ENCODE measurements around the gene C22orf31. TPM values are rescaled to one million over a fixed set of nuclear protein-coding genes. Genes with fewer than 3 reads are reported as not detected.
A peak's percentile ranks its signal among the peaks of the same experiment; 100 is the strongest.

Gene C22orf31
- total RNA-seq, 2 donors from 2014 or later: not detected

DNA sequence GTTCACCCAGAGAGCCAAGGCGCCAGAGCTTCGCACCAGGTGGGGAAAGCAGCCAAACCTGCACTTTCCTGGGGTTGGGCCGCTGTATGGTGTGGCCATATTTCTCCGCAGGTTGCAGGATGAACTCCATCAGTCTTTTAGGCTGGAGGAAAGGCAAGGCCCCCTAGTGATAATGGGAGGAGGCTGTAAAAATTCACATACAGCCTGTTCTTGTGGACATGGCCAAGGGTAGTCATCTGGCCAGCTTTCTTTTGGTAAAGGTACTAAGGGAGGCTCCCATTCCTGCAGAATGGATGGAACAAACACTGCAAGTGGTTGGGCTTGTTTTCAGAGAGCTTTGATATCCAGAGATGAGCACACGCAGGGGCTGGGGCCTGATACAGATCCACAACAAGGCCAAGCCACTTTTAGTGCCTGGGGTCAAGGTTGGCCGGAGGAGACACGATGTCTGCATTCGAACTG is 29.6 kb downstream of the C22orf31 start:
- no peak for DNase-seq (ENCODE audit: low spot score)
- Histone ChIP-seq H3K9me3 (no peaks in the 10 kb centered on the region), H3K4me3 (no peak overlapping the region), H3K36me3 (no peaks in the 10 kb centered on the region), H3K4me1 (peaks cover 0 to 20% of the 10 kb centered on the region in 2 donors), H3K27ac (peak overlapping the region; percentile 78 to 83), H3K27me3 (no peaks in the 10 kb centered on the region)
- TF ChIP-seq, protein P1, sequence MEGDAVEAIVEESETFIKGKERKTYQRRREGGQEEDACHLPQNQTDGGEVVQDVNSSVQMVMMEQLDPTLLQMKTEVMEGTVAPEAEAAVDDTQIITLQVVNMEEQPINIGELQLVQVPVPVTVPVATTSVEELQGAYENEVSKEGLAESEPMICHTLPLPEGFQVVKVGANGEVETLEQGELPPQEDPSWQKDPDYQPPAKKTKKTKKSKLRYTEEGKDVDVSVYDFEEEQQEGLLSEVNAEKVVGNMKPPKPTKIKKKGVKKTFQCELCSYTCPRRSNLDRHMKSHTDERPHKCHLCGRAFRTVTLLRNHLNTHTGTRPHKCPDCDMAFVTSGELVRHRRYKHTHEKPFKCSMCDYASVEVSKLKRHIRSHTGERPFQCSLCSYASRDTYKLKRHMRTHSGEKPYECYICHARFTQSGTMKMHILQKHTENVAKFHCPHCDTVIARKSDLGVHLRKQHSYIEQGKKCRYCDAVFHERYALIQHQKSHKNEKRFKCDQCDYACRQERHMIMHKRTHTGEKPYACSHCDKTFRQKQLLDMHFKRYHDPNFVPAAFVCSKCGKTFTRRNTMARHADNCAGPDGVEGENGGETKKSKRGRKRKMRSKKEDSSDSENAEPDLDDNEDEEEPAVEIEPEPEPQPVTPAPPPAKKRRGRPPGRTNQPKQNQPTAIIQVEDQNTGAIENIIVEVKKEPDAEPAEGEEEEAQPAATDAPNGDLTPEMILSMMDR (IDR thresholded peaks at IDR 0.05): no peak

DNA sequence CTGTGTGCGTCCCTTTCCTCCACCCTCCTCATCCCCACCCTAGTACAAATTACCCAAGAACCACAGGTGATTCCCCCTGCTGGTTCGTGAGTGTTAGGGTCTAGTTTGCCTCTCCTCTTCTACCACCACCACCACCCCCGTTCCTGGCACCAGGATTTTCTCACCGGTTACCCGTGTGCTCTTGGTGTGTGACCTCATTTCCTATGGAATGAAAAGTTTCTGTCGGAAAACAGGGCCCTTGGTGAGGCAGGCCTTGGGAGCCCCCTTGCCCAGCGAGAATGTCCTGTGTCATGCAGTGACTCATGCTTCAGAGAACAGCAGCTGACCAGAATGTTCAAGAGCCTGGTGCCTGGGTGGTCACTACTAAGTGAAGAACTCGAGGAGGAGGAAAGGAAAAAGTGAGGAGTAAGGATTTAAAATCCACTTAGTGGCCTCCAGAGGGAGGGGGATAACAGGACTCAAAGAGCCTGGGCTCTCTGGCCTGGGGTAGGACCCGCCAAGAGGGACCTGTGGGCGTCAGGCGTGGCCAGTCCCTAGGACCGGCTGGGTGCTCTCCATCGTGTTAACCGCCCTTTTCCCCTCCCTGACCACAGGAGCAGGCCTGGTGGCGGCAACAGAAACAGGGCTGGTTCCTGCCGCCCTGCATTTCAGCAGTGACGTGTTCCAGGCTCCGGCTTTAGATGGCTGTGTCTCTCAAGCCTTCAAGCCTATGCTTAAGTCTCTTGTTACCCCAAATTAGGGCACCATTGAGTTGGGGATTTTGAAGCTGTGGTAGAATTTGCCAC is 30.2 kb downstream of the C22orf31 start:
- H3K9me3 ChIP-seq: no peaks in the 10 kb centered on the region
- H3K4me3 ChIP-seq: peak overlapping the region in 1 of 2 donors; percentile 56
- peaks cover 0 to 20% of the 10 kb centered on the region in 2 donors for H3K4me1 ChIP-seq
- H3K27ac ChIP-seq: peak overlapping the region; percentile 78 to 83
- no peaks in the 10 kb centered on the region for H3K36me3 ChIP-seq
- peak; percentile 90 for DNase-seq (ENCODE audit: low spot score)
- no peaks in the 10 kb centered on the region for H3K27me3 ChIP-seq
- TF ChIP-seq, protein P1 (IDR thresholded peaks at IDR 0.05): no peak

DNA sequence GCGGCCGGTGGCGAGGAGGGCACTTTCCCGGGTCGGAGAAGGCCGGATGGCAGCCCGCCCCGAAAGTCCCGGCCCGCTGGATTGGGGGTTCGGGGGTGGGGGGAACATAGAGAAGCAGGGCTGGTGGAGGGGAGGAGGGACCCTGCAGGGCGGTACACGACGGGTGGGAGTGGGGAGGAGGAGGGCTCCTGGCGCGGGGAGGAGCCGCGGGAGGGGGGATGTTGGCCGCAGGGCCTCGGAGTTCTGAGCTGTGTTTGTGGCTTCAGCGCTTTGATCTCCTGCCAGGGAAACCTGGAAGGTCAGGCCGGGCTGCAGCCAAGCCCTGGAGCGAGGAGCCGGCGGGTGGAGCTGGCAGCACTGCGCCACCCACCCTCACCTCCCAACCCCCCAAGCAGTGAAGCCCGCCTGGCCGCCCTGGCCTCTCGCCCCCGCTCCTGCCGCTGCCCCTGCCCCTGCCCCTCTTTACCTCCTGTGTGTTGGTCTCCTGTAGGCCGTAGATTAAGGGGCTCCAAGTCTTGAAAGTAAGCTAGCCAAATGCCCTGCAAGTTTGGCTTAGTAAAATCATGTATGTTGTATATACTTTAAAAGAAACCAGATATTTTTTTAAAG is 30.9 kb downstream of the C22orf31 start:
- H3K27ac ChIP-seq: peak overlapping the region; percentile 78 to 83
- TF ChIP-seq, protein P1 (IDR thresholded peaks at IDR 0.05): no peak
- H3K9me3 ChIP-seq: no peaks in the 10 kb centered on the region
- H3K4me1 ChIP-seq: peaks cover 0 to 20% of the 10 kb centered on the region in 2 donors
- DNase-seq (ENCODE audit: low spot score): peak; percentile 72
- H3K27me3 ChIP-seq: no peaks in the 10 kb centered on the region
- no peaks in the 10 kb centered on the region for H3K36me3 ChIP-seq
- H3K4me3 ChIP-seq: peak overlapping the region; percentile 42 to 56

DNA sequence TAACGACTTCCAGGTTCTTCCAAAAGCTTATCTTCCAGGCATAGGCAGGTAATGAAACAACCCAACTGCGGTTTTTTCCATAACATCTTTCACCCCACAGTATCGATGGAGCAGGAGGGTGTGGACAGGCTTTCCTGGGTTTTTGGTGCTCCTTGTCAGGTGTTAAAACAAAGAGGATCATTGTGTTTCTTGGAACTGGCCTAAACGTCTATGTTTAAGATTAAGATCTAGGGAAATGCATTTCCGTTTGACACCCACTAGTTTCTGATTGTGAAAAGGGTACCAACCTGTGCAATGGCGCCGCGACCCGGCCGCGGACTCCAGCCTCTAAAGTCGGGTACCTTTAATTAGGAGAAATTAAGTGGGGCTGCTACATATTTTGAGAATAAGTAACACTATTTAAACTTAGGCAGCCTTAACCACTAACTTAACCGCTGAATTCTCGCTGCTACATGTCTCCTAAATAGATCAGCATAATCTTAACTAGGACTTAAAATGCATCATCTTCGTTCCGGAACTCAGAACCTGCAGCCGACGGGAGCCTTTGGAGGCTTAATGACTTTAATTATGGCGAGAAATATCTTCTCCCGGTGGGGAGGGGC is 31.5 kb downstream of the C22orf31 start:
- DNase-seq (ENCODE audit: low spot score): no peak
- no peaks in the 10 kb centered on the region for H3K9me3 ChIP-seq
- TF ChIP-seq, protein P1 (IDR thresholded peaks at IDR 0.05): no peak
- peaks cover 0 to 20% of the 10 kb centered on the region in 2 donors for H3K4me1 ChIP-seq
- peak overlapping the region; percentile 78 to 83 for H3K27ac ChIP-seq
- H3K36me3 ChIP-seq: no peaks in the 10 kb centered on the region
- no peaks in the 10 kb centered on the region for H3K27me3 ChIP-seq
- H3K4me3 ChIP-seq: peak overlapping the region; percentile 42 to 56

DNA sequence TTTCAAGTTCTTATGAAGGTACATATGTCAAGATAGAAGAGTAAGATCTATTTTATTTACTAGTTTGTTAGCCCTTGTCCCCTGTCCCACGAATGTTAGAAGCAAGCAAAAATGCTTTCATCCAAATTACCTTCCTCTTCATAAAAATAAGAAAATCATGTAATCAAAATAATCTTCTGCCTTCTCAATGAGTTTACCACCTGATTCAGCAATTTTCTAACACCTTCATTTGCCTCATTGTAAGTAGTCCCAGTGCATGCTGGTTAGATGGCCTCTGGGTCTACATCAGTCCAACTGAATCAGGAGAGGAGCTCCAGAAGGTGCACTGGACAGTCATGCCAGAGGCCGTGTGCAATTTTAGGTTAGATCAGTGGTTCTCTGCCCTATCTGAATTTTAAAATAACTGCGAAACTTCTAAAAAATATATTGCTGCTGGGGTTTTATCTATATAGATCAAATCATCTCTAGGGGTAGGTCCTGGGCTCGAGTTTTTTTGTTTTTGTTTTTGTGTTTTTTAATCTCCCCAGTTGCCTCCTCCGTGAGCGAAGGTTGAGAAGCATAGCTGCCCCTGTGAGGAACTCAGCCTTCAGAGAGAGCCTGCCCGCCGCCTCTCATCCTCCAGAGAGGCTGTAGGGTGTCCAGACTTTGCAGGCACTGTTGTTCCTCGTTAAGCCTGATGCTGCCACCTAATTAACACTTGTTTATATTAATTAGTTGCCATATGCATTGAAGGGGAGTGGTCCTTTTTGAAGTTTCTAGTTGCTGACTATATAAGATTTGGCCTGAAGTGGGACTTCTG is 32.2 kb downstream of the C22orf31 start:
- no peak for DNase-seq (ENCODE audit: low spot score)
- TF ChIP-seq, protein P1 (IDR thresholded peaks at IDR 0.05): no peak
- Histone ChIP-seq H3K4me3 (no peak overlapping the region), H3K4me1 (peaks cover 0 to 20% of the 10 kb centered on the region in 2 donors), H3K27me3 (no peaks in the 10 kb centered on the region), H3K27ac (no peak overlapping the region), H3K36me3 (no peaks in the 10 kb centered on the region), H3K9me3 (no peaks in the 10 kb centered on the region)
